ENCODE results near the gene CRB2.

The CRB2 gene

DNA sequence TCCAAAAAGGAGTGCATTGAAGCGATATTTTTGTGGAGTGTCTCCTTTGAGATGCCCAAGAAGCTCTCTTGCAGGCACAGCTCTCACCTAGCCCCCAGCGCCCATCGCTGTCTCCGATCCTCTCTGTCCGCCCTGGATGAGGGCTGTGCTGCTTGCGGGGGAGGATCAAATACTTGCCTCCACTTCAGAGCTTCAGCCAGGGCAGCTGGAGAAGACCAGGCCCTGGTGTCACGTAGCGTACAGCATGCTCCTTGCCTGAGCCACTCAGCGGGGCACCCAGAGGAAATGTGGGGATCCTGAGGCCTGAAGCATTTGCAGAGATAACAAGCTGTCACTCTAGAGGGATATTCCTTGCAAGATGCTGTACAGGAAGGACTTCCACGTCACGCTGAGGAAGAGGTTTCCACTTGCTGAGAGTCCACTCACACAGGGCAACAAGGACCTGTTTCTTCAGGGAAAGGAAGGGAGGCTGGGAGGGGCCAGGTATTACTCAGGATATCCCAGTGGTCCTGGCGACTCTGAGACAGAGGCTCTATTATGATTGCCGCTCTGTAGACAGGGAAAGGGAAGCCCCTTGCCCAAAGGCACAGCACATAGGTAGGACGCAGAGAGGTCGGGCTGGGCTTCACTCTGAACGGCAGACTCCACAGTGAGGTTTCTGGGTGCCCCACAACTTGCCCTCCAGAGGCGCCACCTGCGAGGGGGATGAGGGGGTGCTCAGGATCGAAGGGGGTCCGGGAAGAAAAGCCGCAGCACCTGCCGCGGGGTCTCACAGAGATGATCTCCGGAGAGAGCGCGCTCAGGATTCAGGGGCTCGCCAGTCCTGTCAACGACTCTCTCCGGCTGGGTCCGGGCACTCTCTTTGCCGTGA lies 64.0 kb downstream of the CRB2 start:
- no peak for DNase-seq (ENCODE audit: low read depth in 3 of 3, low spot score in 1 of 3)

DNA sequence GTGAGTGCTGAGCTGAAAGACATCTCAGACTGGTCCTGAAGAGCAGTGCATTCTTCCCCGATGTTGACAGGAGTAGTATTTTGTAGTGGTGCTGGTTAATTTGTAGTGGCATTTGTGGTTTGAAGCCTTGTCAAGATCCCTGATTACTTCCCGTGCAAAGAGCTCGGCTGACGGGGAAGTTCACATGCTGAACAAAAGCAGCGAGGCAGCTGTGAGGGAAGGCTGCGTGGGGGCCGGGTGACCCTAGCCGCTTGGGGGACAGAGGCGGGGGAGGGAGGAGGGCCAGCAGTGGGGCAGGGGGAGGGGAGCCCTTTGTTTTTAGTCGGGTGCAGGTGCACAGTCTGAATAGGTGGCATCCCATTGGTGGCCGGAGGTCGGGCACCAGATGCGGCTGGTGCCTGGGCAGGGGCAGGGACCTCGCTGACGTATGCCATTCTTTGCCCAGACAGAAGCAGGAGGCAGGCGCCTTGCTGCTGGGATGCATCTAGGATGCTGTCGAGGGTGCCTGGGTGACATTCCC lies 64.7 kb downstream of the CRB2 start:
- no peak for DNase-seq (ENCODE audit: low read depth in 3 of 3, low spot score in 1 of 3)

DNA sequence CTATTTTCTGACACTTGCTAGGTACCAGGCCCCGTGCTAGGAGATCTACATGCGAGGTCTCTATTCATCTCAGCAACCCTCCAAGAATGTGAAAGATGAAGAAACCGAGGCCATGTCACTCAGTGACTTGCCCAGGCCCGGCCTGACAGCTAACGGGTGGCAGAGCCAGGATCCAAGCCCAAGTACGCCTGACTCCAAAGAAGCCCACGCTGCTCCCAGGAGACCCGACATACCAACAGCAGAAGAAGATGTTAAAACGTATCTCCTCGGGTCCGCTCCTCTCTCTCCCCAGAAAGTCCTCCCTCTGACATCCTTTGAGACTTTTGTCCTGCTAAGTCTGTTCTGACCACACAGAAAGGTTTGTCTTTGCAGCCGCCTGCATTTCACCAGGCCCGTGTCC lies 65.2 kb downstream of the CRB2 start:
- DNase-seq (ENCODE audit: low read depth in 3 of 3, low spot score in 1 of 3) = no peak

DNA sequence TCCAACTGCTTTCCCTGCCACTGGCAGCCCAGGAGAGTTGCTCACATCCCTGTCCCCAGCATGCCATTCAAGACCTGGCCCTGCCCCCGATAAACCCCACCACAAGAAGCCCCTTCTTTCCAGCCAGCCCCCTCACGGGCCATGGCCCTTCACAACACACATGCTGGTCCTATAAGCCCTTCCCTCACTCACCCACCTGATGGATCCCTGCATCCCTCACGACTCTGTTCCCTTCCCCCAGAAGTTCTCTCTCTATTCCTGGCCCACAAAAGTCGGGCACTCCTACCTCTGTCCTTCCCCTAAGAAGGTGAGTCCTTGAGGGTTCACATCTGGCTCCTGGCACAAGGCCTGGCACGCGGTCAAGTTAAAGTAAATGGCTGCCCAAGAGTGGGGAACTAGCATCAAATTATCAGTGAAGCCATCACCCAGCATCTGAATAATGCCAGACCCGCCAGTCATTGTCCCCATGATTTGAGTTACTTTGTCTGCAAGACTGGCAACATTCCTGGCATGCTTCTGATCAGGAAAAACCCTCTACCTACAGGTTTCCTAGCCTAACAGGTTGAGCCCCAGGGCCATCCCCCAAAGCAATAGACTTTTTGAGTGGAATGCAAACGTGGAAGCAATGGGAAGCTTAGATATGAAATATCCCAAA lies 65.9 kb downstream of the CRB2 start:
- DNase-seq (ENCODE audit: low read depth in 3 of 3, low spot score in 1 of 3) = no peak

DNA sequence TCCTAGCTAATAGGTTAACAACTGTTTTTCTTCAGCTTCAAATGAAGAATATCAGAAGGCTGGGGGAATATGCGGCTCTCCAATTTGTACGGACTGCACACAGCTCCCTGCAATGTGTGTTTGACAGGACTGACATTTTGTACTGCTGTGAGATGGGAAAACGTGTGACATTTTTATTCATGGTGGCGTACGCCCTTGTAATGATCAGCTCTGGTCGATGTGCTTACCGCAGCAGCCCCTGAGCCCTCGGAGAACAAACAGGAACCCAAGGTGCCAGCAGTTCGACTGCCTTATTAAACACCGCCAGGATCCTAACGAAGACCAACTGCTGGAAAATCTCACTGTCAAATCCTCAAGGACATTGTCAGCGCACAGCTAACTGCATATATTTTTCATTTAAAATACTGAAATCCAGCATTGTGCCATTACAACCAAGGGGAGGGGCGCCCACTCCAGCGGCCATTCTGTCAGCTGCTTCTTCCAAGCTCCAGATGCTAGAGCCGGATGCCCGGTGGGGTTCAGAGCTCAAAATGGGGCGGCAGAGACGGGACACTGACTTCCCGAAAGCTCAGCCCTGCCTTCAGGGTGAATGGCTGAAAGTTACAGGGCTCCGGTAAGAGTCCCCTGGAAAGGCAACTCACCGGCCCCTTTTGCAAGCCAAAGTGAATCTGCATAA lies 66.8 kb downstream of the CRB2 start:
- no peak for DNase-seq (ENCODE audit: low read depth in 3 of 3, low spot score in 1 of 3)

DNA sequence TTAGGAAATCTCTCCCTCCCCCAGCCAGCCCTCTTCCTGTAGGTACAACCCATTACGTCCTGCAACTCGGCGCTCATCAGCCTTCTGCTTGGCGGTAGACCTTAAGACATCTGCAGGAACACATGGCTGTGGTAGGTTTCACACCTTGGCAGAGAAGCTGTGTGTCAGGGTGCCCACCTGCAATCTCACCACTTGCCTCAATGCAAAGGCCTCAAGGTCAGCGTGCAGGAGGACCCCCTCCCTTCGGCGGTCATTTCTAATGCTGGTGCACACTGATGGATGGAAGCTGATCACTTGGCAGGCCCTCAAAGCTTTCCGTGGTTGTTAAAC lies 67.3 kb downstream of the CRB2 start:
- no peak for DNase-seq (ENCODE audit: low read depth in 3 of 3, low spot score in 1 of 3)

DNA sequence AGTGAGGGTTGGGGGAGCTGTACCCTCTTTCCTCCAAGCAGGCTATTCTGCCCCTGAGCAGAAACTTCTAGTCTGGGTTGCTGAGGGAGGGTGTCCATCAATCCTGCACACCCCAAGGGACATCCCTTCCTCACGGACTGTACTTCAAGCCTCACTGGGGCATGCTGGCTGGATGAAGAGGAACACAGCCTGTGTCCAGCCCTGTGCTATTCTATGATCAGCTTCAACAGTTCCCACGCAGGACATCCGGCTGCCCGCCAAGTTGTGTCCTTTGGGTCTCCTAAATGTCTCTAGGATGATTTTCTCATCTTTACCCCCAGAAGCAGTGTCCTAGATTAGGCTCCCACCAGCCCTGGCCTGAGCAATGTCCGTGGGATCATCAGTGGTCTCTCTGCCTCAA lies 68.1 kb downstream of the CRB2 start:
- no peak for DNase-seq (ENCODE audit: low read depth in 3 of 3, low spot score in 1 of 3)

DNA sequence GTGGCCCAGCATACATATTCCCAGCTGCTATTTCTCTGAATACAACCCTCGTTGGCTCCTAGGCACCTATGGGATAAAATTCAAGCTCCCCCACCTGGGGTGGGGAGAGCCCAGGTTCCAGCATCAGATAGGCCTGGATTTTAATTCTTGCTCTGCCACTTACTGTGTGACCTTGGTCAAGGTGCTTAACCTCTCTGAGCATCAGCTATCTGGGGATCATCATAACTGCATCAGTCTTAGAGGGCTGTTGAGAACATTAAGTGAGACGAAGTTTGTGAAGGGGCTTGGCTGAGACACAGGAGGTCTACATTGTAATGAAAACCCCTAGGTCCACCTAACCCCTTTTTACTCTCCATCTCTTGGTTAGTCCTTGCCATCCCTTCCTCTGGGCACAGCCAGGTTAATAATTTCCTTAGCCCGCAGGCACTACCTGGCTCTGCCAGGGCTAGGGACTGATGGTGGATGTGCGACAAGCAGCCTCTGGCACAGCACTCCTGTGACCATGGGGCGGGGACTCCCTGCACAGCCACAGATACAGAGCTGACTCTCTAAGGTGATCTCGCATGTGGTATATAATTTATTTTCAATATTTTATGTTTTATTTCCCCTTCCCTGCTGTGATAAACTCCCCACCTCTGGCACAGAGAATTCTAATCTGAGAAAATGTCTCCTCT lies 68.7 kb downstream of the CRB2 start:
- no peak for DNase-seq (ENCODE audit: low read depth in 3 of 3, low spot score in 1 of 3)

DNA sequence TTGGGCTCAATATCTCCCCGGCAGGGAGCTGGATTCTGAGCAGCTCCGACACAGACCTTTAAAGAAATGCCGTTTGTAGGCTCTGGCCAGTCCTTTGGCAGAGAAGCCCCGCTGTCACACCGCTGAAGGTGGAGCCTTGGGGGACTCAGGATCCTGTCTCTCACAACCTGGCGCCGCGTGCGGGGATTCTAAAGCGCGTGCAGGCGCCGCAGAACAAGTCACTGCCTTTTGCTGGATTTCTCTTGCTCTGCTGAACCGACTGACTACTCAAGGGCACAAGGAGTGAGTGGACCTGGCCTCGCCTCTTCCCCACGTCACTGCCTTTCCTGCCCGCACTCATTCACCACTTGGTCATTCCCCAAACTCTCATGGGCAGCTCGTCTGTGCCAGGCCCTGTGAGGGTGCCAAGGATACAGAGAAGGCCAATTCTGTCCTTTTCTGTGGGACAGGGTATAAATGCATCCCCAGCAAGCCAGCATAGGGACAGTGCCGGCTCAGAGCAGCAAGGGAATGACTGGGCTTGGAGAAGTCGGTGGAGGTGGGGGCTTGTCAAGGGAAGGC lies 69.3 kb downstream of the CRB2 start:
- no peak for DNase-seq (ENCODE audit: low read depth in 3 of 3, low spot score in 1 of 3)

DNA sequence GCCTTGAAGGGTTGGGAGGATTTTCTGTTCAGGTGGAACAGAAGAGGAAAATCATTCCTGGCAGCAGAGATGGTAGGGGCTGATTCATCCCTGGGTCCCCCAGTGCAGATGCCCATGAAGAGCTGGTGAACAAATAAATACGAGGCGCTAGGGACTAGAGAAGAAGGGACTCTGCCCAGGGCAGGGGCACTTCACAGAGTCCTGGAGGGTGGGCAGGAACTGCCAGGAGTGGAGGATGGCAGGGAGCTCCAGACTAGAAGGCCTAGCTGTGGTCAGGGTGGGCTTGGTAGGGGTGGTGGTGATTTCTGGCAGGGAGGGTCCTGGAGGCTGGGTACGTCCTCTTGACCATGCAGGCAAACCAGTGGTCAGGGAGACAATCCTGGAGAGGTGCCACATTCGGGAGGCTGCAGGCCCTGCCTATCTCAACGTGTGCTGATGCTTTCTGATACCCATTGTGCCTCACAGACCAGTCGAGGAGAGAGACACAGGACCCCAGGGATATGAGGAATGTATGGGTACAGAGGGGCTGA lies 69.9 kb downstream of the CRB2 start:
- DNase-seq (ENCODE audit: low read depth in 3 of 3, low spot score in 1 of 3) = no peak

DNA sequence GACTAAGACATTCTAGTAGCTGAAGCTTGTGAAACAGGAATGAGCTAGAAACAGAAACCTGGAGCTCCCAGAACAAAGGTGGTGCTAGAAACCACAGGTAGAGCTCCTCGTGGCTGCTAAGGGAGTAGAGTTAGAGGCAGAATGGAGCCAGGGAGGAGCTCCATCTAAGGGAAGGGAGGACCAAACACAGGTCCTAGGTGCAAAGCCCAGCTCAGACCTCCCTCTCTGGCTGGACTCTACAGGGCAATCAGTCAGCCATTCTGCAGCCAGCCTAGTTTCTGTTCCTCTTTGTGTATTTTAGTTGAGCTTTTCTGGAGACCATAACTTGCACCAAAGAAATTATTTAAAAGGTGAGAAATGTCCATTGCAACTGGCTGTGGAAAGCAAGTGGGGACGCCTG lies 70.4 kb downstream of the CRB2 start:
- DNase-seq (ENCODE audit: low read depth in 3 of 3, low spot score in 1 of 3) = no peak
